Stimulated activated CD8-positive, alpha-beta memory T cell treated with anti-CD3 and anti-CD28 coated beads, Interleukin-12 subunit alpha, Interleukin-12 subunit beta, amount 100 ng/mL, for 24 hours (primary cell): ENCODE measurements around the gene FOXL2NB.

Experiments used
- DNase-seq: peaks from one replicate; pipeline ENCODE4 v3.0.0-alpha.2; 2020; ENCODE audit errors: extremely low read depth

Gene FOXL2NB

GRCh38 chr3:138995706-138996105, 48.7 kb downstream of the FOXL2NB start:
- no peak for DNase-seq
